ENCODE results near the gene IFNL2.

DNA sequence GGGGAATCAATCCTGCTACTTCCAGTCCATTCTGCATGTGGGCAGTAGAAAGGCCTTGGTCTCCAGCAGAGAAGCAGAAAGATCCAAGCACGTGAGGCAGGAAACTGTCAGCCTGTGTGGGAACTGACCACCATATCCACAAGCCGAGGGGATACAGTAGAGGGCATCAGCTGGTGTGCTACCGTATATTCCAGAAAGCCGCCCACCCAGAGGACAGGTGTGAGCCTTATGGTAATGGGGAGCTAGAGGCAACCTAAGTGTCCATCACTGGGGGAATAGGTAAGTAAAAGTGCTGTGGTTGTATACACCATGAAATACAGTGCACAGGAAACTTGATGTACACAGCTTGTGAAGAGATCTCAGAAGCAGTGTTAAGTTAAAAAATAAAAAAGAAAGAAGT is 25.2 kb downstream of the IFNL2 start:
- TF ChIP-seq, protein P1, sequence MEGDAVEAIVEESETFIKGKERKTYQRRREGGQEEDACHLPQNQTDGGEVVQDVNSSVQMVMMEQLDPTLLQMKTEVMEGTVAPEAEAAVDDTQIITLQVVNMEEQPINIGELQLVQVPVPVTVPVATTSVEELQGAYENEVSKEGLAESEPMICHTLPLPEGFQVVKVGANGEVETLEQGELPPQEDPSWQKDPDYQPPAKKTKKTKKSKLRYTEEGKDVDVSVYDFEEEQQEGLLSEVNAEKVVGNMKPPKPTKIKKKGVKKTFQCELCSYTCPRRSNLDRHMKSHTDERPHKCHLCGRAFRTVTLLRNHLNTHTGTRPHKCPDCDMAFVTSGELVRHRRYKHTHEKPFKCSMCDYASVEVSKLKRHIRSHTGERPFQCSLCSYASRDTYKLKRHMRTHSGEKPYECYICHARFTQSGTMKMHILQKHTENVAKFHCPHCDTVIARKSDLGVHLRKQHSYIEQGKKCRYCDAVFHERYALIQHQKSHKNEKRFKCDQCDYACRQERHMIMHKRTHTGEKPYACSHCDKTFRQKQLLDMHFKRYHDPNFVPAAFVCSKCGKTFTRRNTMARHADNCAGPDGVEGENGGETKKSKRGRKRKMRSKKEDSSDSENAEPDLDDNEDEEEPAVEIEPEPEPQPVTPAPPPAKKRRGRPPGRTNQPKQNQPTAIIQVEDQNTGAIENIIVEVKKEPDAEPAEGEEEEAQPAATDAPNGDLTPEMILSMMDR (IDR thresholded peaks at IDR 0.05), result no peak
- no peak for TF ChIP-seq POLR2A (IDR thresholded peaks at IDR 0.05)
- TF ChIP-seq EP300 (IDR thresholded peaks at IDR 0.05), result no peak

All from tibial nerve (tissue), 4 donors.